ENCODE measurements around the gene PTPA.
"Not testable (repeated sequence)": the region's sequence is repeated elsewhere in the genome, so short reads cannot be mapped to it uniquely, and the experiment has no call there.

Gene PTPA

DNA sequence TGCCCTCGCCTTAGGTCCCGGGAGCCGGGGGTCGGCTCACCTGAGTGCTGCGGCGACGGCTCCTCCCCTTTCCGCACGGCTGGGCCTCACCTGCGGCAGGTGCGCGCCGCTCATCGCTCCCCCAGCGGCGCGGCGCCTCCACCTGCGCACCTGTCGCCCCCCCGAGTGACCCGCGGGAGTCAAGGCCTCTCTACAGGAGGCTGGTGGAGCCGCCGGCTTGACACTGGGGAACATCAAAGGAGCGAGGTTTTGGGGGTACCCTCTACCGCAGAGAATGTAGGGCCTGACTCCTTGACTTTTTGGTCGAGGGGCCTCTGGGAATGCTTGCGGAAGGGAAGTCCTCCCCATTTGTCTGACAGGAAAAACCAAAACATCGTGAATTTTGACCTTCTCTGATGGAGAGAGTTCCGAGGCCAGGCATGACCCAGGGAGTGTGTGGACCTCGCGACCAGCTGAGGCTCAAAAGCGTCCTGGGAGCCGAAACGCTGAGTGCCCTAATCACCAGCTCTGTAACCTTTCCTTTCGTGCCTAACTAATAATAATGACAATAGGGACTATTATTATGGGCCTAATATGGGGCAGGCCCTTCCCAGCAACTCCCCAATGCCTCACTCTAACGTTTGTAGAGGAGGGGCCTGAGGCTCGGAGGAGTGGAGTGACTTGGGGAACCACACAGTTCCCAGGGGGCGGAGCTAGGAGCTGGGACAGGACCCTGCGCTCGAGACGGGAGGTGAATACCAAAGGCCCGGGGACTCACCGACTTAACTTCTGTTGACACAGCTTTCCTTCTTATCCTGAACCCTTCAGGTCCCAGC lies 67.6 kb downstream of the PTPA start:
- DNase-seq, result peak; percentile 85

- DNase-seq, result no peak
These were observed 70.0 kb downstream of the PTPA start for GRCh38 chr9:129181246-129181645.

DNA sequence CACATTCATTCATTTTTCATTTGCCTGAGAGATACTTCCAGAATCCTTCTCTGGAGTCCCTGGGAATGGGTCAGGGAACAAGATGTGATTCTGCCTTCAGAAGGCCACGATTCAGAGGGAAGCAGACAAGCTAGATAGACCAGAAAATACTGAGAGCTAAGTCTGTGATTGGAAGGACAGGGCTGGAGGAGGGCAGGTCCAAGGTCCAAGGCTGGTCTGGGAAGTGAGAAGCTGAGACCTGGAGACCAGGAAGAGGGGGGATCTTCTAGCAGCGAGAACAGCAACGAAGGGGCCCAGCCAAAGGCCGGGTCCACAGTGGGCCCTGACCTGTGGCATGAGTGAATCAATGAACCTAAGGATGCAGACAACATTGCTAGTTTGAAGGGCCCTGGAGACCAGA lies 70.9 kb downstream of the PTPA start:
- DNase-seq, result no peak

- no peak for DNase-seq
These were observed 71.6 kb downstream of the PTPA start for GRCh38 chr9:129182625-129183494.

GRCh38 chr9:129183495-129184218 lies 72.4 kb downstream of the PTPA start:
- no peak for DNase-seq

- no peak for DNase-seq
These were observed 73.0 kb downstream of the PTPA start for GRCh38 chr9:129184219-129184524.

- no peak for DNase-seq
These were observed 73.4 kb downstream of the PTPA start for GRCh38 chr9:129184596-129185122.

- DNase-seq, result no peak
These were observed 74.2 kb downstream of the PTPA start for GRCh38 chr9:129185402-129185801.

- DNase-seq, result no peak
These were observed 74.8 kb downstream of the PTPA start for GRCh38 chr9:129185991-129186390.

DNA sequence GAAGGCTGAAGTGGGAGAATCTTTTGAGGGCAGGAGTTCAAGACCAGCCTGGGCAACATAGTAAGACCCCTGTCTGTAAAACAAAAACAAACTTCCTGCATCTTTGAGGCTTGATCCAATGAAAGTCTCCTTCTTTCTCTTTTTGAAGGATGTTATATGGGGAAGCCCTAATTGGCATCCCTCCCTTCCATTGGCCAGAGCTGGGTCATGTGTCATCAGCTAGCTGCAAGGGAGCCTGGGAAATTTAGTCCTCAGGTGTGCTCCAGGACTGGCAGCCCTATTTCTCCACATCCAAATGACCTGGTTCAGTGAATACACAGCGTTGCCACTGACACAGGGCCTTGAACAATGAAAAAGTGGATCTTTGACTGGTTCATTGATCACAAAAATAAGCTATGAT lies 75.8 kb downstream of the PTPA start:
- no peak for DNase-seq

DNA sequence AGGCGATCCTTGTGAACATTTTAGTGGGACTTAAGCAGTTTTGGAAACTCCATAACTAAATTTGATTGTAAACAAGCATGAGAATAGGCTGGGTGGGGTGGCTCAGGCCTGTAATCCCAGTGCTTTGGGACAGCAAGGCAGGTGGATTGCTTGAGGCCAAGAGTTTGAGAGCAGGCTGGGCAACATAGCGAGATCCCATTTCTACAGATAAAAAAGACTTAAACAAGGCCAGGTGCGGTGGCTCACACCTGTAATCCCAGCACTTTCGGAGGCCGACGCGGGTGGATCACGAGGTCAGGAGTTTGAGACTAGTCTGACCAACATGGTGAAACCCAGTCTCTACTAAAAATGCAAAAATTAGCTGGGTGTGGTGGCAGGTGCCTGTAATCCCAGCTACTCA lies 78.8 kb downstream of the PTPA start:
- not testable (repeated sequence) for DNase-seq

DNA sequence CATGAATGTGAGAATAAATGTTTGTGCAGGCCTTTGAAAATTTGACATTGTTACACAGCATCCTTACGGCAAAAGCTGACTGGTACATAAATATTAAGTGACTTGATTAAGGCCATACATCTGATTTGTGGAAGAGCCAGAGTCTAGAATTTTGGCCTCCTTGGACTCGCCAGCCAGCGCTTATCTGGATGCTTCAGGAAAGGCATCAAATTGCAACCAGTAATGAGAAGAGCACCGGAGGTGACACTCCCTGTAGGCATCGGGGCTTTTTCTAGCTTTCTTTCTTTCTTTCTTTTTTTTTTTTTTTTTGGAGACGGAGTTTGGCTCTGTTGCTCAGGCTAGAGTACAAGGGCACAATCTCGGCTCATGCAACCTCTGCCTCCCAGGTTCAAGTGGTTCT lies 80.0 kb downstream of the PTPA start:
- no peak for DNase-seq

GRCh38 chr9:129193655-129194054 lies 82.4 kb downstream of the PTPA start:
- DNase-seq, result no peak

DNA sequence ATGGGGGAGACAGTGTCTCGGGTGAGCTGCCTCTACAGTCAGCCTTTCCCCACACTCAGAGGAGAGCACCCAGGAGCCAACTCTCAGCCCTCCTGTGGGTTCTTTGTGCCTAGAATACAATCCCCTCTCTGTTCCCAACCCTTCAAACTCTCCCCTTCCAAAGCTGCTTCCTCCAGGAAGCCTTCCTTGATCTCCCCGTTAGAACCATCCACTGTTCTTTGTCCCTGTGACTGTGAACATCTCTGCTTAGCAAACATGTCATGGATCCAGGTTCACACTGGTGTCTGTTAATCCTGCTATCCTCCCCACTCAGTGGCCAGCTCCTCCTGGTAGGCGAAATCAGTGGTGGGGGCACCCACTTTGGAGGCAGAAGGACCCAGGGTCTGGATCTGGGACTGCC lies 83.0 kb downstream of the PTPA start:
- DNase-seq, result no peak

DNA sequence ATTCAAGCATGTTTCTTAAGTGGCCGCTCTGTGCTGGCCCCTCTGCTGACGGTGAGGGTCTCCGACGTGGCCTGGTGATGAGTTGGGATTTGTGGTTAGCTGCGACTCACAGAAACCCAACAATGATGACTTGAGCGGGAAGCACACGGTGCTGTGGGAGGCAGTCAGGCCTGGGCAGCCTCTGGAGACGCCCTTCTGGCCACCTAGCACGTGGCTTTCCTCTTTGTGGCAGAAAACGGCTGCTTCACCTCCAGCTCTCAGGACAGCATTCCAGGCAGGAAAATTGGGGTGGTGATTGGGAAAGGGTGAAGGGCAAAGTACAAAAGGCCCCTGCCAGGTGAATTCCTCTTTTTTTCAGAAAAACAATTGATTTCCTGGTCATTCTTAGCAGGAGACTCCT lies 84.4 kb downstream of the PTPA start:
- DNase-seq, result no peak

- not testable (repeated sequence) for DNase-seq
These were observed 85.8 kb downstream of the PTPA start for GRCh38 chr9:129197045-129197444.

GRCh38 chr9:129197978-129198318 lies 86.7 kb downstream of the PTPA start:
- DNase-seq, result no peak

Data from NCI-H774 (cell line).